ENCODE results near the gene AFAP1.

AFAP1 gene

GRCh38 chr4:7766086-7766485 is 173.6 kb downstream of the AFAP1 start:
- no peak for DNase-seq

- no peak for DNase-seq
Measured at GRCh38 chr4:7765666-7766065, 174.0 kb downstream of the AFAP1 start.

GRCh38 chr4:7764466-7764865 is 175.2 kb downstream of the AFAP1 start:
- DNase-seq = no peak

GRCh38 chr4:7763788-7764187 is 175.9 kb downstream of the AFAP1 start:
- no peak for DNase-seq

GRCh38 chr4:7763106-7763505 is 176.6 kb downstream of the AFAP1 start:
- no peak for DNase-seq

GRCh38 chr4:7762376-7763030 is 177.2 kb downstream of the AFAP1 start:
- DNase-seq = no peak

GRCh38 chr4:7761720-7762119 is 177.9 kb downstream of the AFAP1 start:
- peak; percentile 66 for DNase-seq

- DNase-seq = no peak
Measured at GRCh38 chr4:7761312-7761711, 178.3 kb downstream of the AFAP1 start.

GRCh38 chr4:7760706-7761105 is 179.0 kb downstream of the AFAP1 start:
- DNase-seq = no peak

GRCh38 chr4:7760228-7760627 is 179.4 kb downstream of the AFAP1 start:
- DNase-seq = no peak

GRCh38 chr4:7759635-7760034 is 180.0 kb downstream of the AFAP1 start:
- DNase-seq = no peak

- DNase-seq = no peak
Measured at GRCh38 chr4:7759216-7759615, 180.4 kb downstream of the AFAP1 start.

- no peak for DNase-seq
Measured at GRCh38 chr4:7758476-7758875, 181.2 kb downstream of the AFAP1 start.

- no peak for DNase-seq
Measured at GRCh38 chr4:7757501-7758471, 181.9 kb downstream of the AFAP1 start.

- DNase-seq = no peak
Measured at GRCh38 chr4:7756561-7757355, 182.9 kb downstream of the AFAP1 start.

- no peak for DNase-seq
Measured at GRCh38 chr4:7756071-7756470, 183.6 kb downstream of the AFAP1 start.

- no peak for DNase-seq
Measured at GRCh38 chr4:7755561-7755960, 184.1 kb downstream of the AFAP1 start.

- DNase-seq = peak; percentile 32
Measured at GRCh38 chr4:7754565-7755262, 184.9 kb downstream of the AFAP1 start.

- DNase-seq = peak; percentile 81
Measured at GRCh38 chr4:7753931-7754465, 185.7 kb downstream of the AFAP1 start.

- DNase-seq = peak; percentile 64
Measured at GRCh38 chr4:7753271-7753670, 186.4 kb downstream of the AFAP1 start.

GRCh38 chr4:7752649-7753048 is 187.0 kb downstream of the AFAP1 start:
- no peak for DNase-seq

GRCh38 chr4:7750972-7751371 is 188.7 kb downstream of the AFAP1 start:
- DNase-seq = no peak
